HG03342 (cell line): Measurements from ENCODE around the gene GPR173.

Experiments used
- ATAC-seq: cut with Tn5 transposase; IDR thresholded peaks from one replicate; pipeline ENCODE4 v1.9.1; 2021; ENCODE audit warnings: mild to moderate bottlenecking, moderate library complexity; ENCODE audit not compliant: unreplicated experiment

Gene GPR173

GRCh38 chrX:53088136-53088974 lies 39.8 kb downstream of the GPR173 start:
- ATAC-seq: peak; percentile 38

- ATAC-seq: no peak
Observed at GRCh38 chrX:53089224-53089842, 40.7 kb downstream of the GPR173 start.

- no peak for ATAC-seq
Observed at GRCh38 chrX:53089925-53090324, 41.3 kb downstream of the GPR173 start.

- no peak for ATAC-seq
Observed at GRCh38 chrX:53091354-53091753, 42.8 kb downstream of the GPR173 start.

GRCh38 chrX:53093177-53093655 lies 44.6 kb downstream of the GPR173 start:
- peak; percentile 52 for ATAC-seq

- peak; percentile 75 for ATAC-seq
Observed at GRCh38 chrX:53093748-53094581, 45.4 kb downstream of the GPR173 start, which contains the start of gene KANTR. Gene KANTR (plus strand): TSS chrX:53094142. CDS start chrX:53124273, 30,131 bp downstream.

- ATAC-seq: no peak
Observed at GRCh38 chrX:53094582-53094905, 46.0 kb downstream of the GPR173 start.

GRCh38 chrX:53095796-53096195 lies 47.2 kb downstream of the GPR173 start:
- ATAC-seq: no peak

- ATAC-seq: no peak
Observed at GRCh38 chrX:53114864-53115549, 66.4 kb downstream of the GPR173 start.

- ATAC-seq: no peak
Observed at GRCh38 chrX:53115550-53115874, 66.9 kb downstream of the GPR173 start.

GRCh38 chrX:53116101-53116500 lies 67.5 kb downstream of the GPR173 start:
- ATAC-seq: no peak

GRCh38 chrX:53122013-53122412 lies 73.4 kb downstream of the GPR173 start:
- no peak for ATAC-seq

- ATAC-seq: no peak
Observed at GRCh38 chrX:53125506-53125905, 76.9 kb downstream of the GPR173 start.

GRCh38 chrX:53126377-53126776 lies 77.8 kb downstream of the GPR173 start:
- ATAC-seq: no peak

- ATAC-seq: no peak
Observed at GRCh38 chrX:53128097-53128749, 79.6 kb downstream of the GPR173 start.
